ENCODE measurements around the gene NXNL1.
"Not testable (repeated sequence)": the region's sequence is repeated elsewhere in the genome, so short reads cannot be mapped to it uniquely, and the experiment has no call there.

Gene NXNL1

GRCh38 chr19:17486545-17487240 is 26.0 kb upstream of the NXNL1 start:
- no peak for DNase-seq (ENCODE audit: low read depth in 3 of 3, low spot score in 1 of 3)

- no peak for DNase-seq (ENCODE audit: low read depth in 3 of 3, low spot score in 1 of 3)
These were observed 23.9 kb upstream of the NXNL1 start for GRCh38 chr19:17484520-17485185.

- DNase-seq (ENCODE audit: low read depth in 3 of 3, low spot score in 1 of 3) = no peak
These were observed 22.9 kb upstream of the NXNL1 start for GRCh38 chr19:17483605-17484002.

GRCh38 chr19:17482877-17483604 is 22.3 kb upstream of the NXNL1 start:
- DNase-seq (ENCODE audit: low read depth in 3 of 3, low spot score in 1 of 3) = no peak

GRCh38 chr19:17481986-17482385 is 21.3 kb upstream of the NXNL1 start:
- DNase-seq (ENCODE audit: low read depth in 3 of 3, low spot score in 1 of 3) = no peak

GRCh38 chr19:17479325-17479791 is 18.6 kb upstream of the NXNL1 start:
- DNase-seq (ENCODE audit: low read depth in 3 of 3, low spot score in 1 of 3) = no peak

- DNase-seq (ENCODE audit: low read depth in 3 of 3, low spot score in 1 of 3) = no peak
These were observed 14.9 kb upstream of the NXNL1 start for GRCh38 chr19:17475541-17476115.

- DNase-seq (ENCODE audit: low read depth in 3 of 3, low spot score in 1 of 3) = not testable (repeated sequence)
These were observed 14.3 kb upstream of the NXNL1 start for GRCh38 chr19:17475011-17475540.

- DNase-seq (ENCODE audit: low read depth in 3 of 3, low spot score in 1 of 3) = no peak
These were observed 12.3 kb upstream of the NXNL1 start for GRCh38 chr19:17473041-17473440.

- no peak for DNase-seq (ENCODE audit: low read depth in 3 of 3, low spot score in 1 of 3)
These were observed 10.8 kb upstream of the NXNL1 start for GRCh38 chr19:17471410-17472125.

GRCh38 chr19:17470068-17470841 is 9.5 kb upstream of the NXNL1 start, which contains the start of gene SLC27A1:
SLC27A1 (plus strand) TSS chr19:17470524; CDS start chr19:17470541, 17 bp downstream.
- DNase-seq (ENCODE audit: low read depth in 3 of 3, low spot score in 1 of 3) = peak; percentile 70 to 78 (median 71)

- peak; percentile 81 to 91 (median 85) for DNase-seq (ENCODE audit: low read depth in 3 of 3, low spot score in 1 of 3)
These were observed 8.8 kb upstream of the NXNL1 start for GRCh38 chr19:17469481-17470067.

GRCh38 chr19:17469092-17469480 is 8.4 kb upstream of the NXNL1 start:
- DNase-seq (ENCODE audit: low read depth in 3 of 3, low spot score in 1 of 3) = no peak

GRCh38 chr19:17468302-17469091 is 7.8 kb upstream of the NXNL1 start:
- no peak for DNase-seq (ENCODE audit: low read depth in 3 of 3, low spot score in 1 of 3)

- no peak for DNase-seq (ENCODE audit: low read depth in 3 of 3, low spot score in 1 of 3)
These were observed 7.0 kb upstream of the NXNL1 start for GRCh38 chr19:17467471-17468301.

- no peak for DNase-seq (ENCODE audit: low read depth in 3 of 3, low spot score in 1 of 3)
These were observed 5.7 kb upstream of the NXNL1 start for GRCh38 chr19:17466487-17466850.

GRCh38 chr19:17458970-17459369 is 1.8 kb downstream of the NXNL1 start:
- no peak for DNase-seq (ENCODE audit: low read depth in 3 of 3, low spot score in 1 of 3)

- DNase-seq (ENCODE audit: low read depth in 3 of 3, low spot score in 1 of 3) = no peak
These were observed 3.1 kb downstream of the NXNL1 start for GRCh38 chr19:17457616-17458015.

Measured in stimulated activated CD4-positive, alpha-beta T cell treated with anti-CD3 and anti-CD28 coated beads, TNF-alpha, amount 100 ng/mL, for 1 hour (primary cell).